ENCODE results near the gene OVCH1.
"Not testable (repeated sequence)": the region's sequence is repeated elsewhere in the genome, so short reads cannot be mapped to it uniquely, and the experiment has no call there.

Gene OVCH1

DNA sequence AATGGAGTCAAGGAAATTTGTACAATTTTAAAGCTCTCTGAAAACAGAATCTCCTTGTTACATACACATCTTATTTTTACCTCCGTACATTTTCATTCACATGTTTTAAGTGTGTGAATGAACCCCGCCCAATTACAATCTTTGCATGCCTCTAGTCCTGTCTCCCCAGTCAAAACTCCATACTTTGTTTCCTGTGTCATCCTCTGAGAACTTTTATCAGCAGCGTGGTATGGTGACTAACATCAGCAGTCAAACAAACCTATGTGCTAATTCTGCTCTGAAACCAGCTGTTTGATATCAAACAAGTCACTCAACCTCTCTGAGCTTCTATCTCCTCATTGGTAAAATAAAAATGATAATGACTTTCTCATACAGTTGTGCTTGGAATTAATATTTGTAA is 100.7 kb downstream of the OVCH1 start:
- FAIRE-seq: no peak

DNA sequence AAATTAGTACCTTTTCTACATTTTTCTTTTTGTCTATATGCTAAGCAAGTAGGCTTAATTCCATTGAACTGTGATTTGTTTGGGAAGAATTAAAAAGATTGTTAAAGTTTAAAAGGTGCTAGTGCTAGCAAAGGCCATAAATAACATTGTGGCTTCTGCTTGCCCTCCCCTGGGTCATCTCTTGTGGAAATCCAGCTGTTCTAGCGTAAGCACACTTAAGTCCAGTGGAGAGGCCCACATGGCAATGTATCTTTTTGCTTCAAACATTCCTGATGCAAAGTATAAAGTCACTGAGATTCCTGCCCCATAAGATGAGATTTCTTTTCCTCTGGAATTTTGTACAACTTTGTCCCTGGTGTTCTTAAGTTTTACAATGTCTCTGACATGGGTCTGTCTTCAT is 102.1 kb downstream of the OVCH1 start:
- FAIRE-seq: no peak

DNA sequence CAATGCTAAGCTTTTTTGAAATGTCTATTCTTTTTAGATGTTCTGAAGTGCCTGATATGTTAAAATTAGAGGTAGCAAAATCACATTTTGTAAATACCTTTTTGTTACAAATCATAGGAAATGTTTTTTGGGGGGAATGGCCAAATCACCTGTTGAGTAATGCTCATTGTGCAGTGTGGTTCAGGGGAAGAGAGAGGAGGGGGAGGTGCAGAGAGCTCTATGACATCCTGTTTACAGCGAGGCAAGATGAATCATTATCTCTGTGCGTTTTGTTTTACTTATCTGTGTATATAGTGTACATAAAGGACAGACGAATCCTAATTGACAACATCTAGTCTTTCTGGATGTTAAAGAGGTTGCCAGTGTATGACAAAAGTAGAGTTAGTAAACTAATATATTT is 107.1 kb downstream of the OVCH1 start:
- not testable (repeated sequence) for FAIRE-seq

DNA sequence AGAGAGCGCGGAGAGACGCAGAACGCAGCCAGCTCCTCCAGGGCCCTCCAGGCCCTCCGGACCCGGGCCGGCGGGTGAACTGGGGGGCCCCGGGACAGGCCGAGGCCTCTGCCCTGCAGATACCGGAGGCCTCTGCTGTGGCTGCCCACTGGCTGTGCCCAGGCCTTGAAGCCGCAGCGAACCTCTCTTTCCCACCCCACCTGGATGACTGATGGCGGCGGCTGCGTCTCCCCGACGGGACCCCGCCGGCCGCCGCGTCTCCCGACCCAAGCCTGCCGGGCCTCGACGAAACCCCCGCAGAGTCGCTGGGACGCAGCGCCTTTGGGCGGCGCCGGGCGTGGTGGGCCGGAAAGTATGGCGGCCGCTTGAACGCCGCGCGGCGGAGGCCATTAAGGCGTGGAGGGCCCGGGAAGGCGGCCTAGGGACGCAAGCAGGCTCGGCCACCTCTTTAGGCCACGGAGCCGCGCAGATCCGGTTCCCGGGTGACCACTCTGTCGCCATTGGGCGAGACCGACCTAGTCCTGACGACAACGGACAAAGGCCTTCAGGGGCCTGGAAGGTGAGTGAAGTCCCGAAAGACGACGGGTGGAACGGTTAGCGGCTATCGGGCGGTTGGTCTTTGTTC is 108.1 kb downstream of the OVCH1 start:
- FAIRE-seq: no peak

DNA sequence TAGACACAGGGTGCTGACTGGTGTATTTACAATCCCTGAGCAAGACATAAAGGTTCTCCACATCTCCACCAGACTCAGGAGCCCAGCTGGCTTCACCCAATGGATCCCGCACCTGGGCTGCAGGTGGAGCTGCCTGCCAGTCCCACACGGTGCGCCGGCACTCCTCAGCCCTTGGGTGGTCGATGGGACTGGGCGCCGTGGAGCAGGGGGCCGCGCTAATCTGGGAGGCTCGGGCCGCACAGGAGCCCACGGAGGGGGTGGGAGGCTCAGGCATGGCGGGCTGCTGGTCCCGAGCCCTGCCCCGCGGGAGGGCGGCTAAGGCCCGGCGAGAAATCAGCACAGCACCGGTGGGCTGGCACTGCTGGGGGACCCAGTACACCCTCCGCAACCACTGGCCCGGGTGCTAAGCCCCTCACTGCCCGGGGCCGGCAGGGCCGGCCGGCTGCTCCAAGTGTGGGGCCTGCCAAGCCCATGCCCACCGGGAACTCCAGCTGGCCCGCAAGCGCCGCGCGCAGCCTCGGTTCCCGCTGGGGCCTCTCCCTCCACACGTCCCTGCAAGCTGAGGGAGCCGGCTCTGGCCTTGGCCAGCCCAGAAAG is 111.3 kb downstream of the OVCH1 start:
- not testable (repeated sequence) for FAIRE-seq

DNA sequence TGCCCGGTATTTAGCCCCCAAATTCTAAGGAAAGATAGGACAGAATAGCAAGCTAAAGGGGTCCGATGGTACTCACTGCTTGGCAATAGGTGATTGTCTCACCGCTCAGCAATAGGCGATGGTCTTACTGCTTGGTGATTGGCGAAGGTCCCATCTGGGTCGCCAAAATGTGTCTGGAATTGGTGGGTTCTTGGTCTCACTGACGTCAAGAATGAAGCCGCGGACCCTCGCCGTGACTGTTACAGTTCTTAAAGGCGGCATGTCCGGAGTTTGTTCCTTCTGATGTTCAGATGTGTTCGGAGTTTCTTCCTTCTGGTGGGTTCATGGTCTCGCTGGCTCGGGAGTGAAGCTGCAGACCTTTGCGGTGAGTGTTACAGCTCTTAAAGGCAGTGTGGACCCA is 112.3 kb downstream of the OVCH1 start:
- FAIRE-seq: not testable (repeated sequence)

DNA sequence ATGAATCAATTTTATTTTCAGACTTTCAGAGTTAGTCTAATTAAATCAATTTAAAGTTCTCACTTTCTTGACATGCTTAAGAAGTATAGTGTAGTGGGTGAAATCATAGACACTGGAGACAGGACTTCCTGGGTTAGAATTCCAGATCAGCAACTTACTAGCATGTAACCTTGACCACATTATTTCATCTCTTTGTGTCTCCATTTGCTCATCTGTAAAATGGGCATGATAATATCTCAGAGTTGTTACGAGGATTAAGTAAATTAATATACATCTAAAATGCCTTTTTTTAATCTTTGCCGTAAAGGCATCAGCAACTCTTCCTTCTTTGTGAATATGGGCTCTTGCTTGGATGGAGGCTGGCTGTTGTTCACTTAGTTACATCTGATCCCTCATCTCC is 115.2 kb downstream of the OVCH1 start:
- FAIRE-seq: no peak

DNA sequence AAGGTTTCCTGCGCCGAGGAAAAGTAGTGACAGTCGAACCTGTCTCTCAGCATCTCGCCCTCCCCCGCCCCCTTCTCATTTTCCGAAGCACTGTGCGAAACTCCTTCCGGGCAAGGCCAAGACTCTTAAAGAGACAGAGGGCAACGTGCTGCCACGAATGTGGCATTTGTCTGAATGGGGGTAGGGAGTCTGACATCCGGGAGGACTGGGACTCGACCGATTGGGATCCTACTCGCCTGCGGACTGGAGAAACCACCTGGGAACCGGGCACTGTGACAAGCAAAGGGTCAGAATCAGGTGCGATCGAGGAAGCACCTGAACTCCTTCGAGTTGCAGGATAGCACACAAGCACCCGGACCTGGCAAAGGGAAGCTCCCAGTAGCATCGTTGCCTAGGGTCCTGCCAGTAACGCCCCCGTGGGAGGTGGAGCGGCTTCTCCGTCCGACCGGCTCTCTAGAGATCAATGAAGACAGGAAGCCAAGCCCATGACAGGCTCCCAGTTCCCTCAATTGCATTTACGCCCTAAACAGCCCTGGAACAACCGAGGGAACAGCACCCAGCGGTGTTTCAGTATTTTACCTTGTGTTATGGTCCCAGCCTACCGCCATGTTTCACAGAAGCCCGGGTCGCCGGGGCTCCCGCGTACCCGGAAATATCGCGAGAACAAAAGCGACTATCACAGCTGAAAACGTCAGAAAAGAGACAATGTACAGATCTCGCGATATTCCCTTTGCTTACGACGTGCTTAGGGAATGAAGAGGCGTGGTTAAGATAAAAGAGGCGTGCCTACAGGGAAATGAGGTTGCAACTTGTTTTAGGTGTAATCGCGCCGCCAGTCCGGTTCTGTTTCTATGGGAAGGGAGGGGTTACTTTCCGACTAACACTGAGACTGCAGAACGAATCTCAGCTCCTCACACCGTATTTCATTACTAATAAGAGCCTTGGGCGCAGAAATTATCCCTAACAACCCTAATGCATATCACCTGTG is 116.7 kb downstream of the OVCH1 start, which contains the start of gene ERGIC2:
Gene ERGIC2, minus strand, starts transcription at position 637 of the 988 bp plus-strand sequence. CDS start 9,539 bp downstream, outside the sequence.
- FAIRE-seq: peak; percentile 99

Data from G401.6 (cell line).